ENCODE results near the gene UBE2D1. TPM values are rescaled to one million over a fixed set of nuclear protein-coding genes. Genes with fewer than 3 reads are reported as not detected.

Gene UBE2D1
- total RNA-seq, 2 donors from 2014 or later: 6.8 to 17.4 TPM

DNA sequence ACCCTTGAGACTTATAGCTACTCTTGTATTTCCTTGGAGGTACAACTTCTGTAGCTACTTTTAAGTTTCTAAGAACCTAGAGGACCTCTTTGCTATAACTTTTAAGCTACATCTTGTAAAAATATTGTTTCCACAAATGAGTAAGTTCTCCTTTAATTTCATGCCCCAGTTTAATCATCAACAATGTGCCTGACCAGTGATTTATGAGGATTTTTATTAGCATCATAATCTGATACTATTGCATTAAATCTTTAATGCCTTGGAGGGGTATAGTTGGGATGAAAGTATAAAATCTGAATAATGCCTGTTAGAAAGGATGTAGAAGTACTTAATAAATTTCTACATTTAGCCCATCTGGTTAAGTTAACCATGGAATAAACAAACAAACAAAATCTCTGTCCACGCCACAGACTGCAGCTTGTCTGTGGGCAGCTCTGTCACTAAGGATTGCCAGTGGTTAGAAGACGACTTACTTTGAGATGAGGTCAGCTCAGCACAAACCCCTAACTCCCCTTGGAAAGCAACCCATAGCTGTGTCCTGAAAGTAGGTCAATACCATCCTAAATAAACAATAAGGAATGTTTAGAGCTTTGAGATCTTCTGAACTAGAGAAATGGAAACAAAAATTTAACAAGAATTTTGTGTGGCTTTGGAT lies 18.3 kb downstream of the UBE2D1 start:
- ATAC-seq (ENCODE audit: insufficient number of reproducible peaks, low FRiP score, low read depth) (no peak), DNase-seq (ENCODE audit: low spot score) (no peak)
- peaks cover 9 to 22% of the 10 kb centered on the region in 2 donors for H3K4me1 ChIP-seq (ENCODE audit: control insufficient read depth in 1 of 2, low read depth in 2 of 2)
- H3K27me3 ChIP-seq (replicated peaks; ENCODE audit: insufficient read depth): no peaks in the 10 kb centered on the region
- H3K36me3 ChIP-seq: no peaks in the 10 kb centered on the region
- H3K27ac ChIP-seq: no peak overlapping the region
- H3K4me3 ChIP-seq: no peak overlapping the region
- H3K9me3 ChIP-seq: no peaks in the 10 kb centered on the region
- TF ChIP-seq CTCF (IDR thresholded peaks at IDR 0.05): no peak

- ATAC-seq (ENCODE audit: insufficient number of reproducible peaks, low FRiP score, low read depth): no peak
Measured at GRCh38 chr10:58356756-58357155, 21.9 kb downstream of the UBE2D1 start.

GRCh38 chr10:58358314-58358933 lies 23.6 kb downstream of the UBE2D1 start:
- no peak overlapping the region for H3K27ac ChIP-seq
- no peak overlapping the region for H3K4me3 ChIP-seq
- no peak for ATAC-seq (ENCODE audit: insufficient number of reproducible peaks, low FRiP score, low read depth)
- no peak for DNase-seq (ENCODE audit: low spot score)
- H3K27me3 ChIP-seq (replicated peaks; ENCODE audit: insufficient read depth): no peaks in the 10 kb centered on the region
- no peak for TF ChIP-seq CTCF (IDR thresholded peaks at IDR 0.05)
- no peaks in the 10 kb centered on the region for H3K9me3 ChIP-seq
- H3K36me3 ChIP-seq: no peaks in the 10 kb centered on the region
- H3K4me1 ChIP-seq (ENCODE audit: control insufficient read depth in 1 of 2, low read depth in 2 of 2): peaks cover 11 to 12% of the 10 kb centered on the region in 2 donors

More at GRCh38 chr10:58356756-58357155, 21.9 kb downstream of the UBE2D1 start:
- Histone ChIP-seq H3K36me3 (no peaks in the 10 kb centered on the region), H3K4me3 (no peak overlapping the region), H3K9me3 (no peaks in the 10 kb centered on the region), H3K27ac (no peak overlapping the region), H3K27me3 (replicated peaks; ENCODE audit: insufficient read depth) (no peaks in the 10 kb centered on the region), H3K4me1 (ENCODE audit: control insufficient read depth in 1 of 2, low read depth in 2 of 2) (peaks cover 12 to 15% of the 10 kb centered on the region in 2 donors)
- TF ChIP-seq CTCF (IDR thresholded peaks at IDR 0.05): no peak
- DNase-seq (ENCODE audit: low spot score): no peak

GRCh38 chr10:58358947-58359346 lies 24.1 kb downstream of the UBE2D1 start:
- Histone ChIP-seq H3K27me3 (replicated peaks; ENCODE audit: insufficient read depth) (no peaks in the 10 kb centered on the region), H3K4me1 (ENCODE audit: control insufficient read depth in 1 of 2, low read depth in 2 of 2) (peaks cover 11 to 12% of the 10 kb centered on the region in 2 donors), H3K36me3 (no peaks in the 10 kb centered on the region), H3K27ac (no peak overlapping the region), H3K4me3 (no peak overlapping the region), H3K9me3 (no peaks in the 10 kb centered on the region)
- DNase-seq (ENCODE audit: low spot score) (no peak), ATAC-seq (ENCODE audit: insufficient number of reproducible peaks, low FRiP score, low read depth) (no peak)
- TF ChIP-seq CTCF (IDR thresholded peaks at IDR 0.05): no peak

GRCh38 chr10:58359541-58359940 lies 24.7 kb downstream of the UBE2D1 start:
- no peak overlapping the region for H3K27ac ChIP-seq
- no peaks in the 10 kb centered on the region for H3K9me3 ChIP-seq
- no peak for ATAC-seq (ENCODE audit: insufficient number of reproducible peaks, low FRiP score, low read depth)

More at GRCh38 chr10:58359541-58359940, 24.7 kb downstream of the UBE2D1 start:
- Histone ChIP-seq H3K4me3 (no peak overlapping the region), H3K27me3 (replicated peaks; ENCODE audit: insufficient read depth) (no peaks in the 10 kb centered on the region), H3K36me3 (no peaks in the 10 kb centered on the region), H3K4me1 (ENCODE audit: control insufficient read depth in 1 of 2, low read depth in 2 of 2) (peaks cover 11 to 12% of the 10 kb centered on the region in 2 donors)
- no peak for DNase-seq (ENCODE audit: low spot score)
- TF ChIP-seq CTCF (IDR thresholded peaks at IDR 0.05): no peak

All from thoracic aorta (tissue), 2 donors.